Measurements from ENCODE around the gene CRYBA4. TPM values are rescaled to one million over a fixed set of nuclear protein-coding genes. Genes with fewer than 3 reads are reported as not detected.

CRYBA4 gene
- total RNA-seq, 3 donors from 2014 or later, result not detected

- H3K4me1 ChIP-seq, result peaks cover 0 to 3% of the 10 kb centered on the region in 2 donors
- no peaks in the 10 kb centered on the region for H3K27me3 ChIP-seq
- TF ChIP-seq POLR2A (IDR thresholded peaks at IDR 0.05) (no peak), POLR2AphosphoS5 (IDR thresholded peaks at IDR 0.05) (no peak), CTCF (IDR thresholded peaks at IDR 0.05) (no peak)
- no peaks in the 10 kb centered on the region for H3K9me3 ChIP-seq
- H3K4me3 ChIP-seq, result peak overlapping the region; percentile 76 to 88 (median 81)
- intact Hi-C loops (cut with DNase I; ENCODE audit: low total_unique reads), result no loop called here
- H3K36me3 ChIP-seq, result no peaks in the 10 kb centered on the region
- no peak for DNase-seq (ENCODE audit: low spot score in 2 of 2)
- H3K27ac ChIP-seq, result peak overlapping the region; percentile 72 to 78
These were observed 32.9 kb upstream of the CRYBA4 start for GRCh38 chr22:26588729-26589366.

GRCh38 chr22:26589367-26589844 is 32.4 kb upstream of the CRYBA4 start:
- peak overlapping the region; percentile 76 to 88 (median 81) for H3K4me3 ChIP-seq
- no peak for DNase-seq (ENCODE audit: low spot score in 2 of 2)
- H3K4me1 ChIP-seq, result peaks cover 0 to 3% of the 10 kb centered on the region in 2 donors
- intact Hi-C loops (cut with DNase I; ENCODE audit: low total_unique reads), result no loop called here
- no peaks in the 10 kb centered on the region for H3K9me3 ChIP-seq
- H3K27ac ChIP-seq, result peak overlapping the region; percentile 72 to 78
- H3K36me3 ChIP-seq, result no peaks in the 10 kb centered on the region
- TF ChIP-seq CTCF (IDR thresholded peaks at IDR 0.05) (no peak), POLR2A (IDR thresholded peaks at IDR 0.05) (no peak), POLR2AphosphoS5 (IDR thresholded peaks at IDR 0.05) (no peak)
- no peaks in the 10 kb centered on the region for H3K27me3 ChIP-seq

- Histone ChIP-seq H3K27ac (peak within 1 kb of the TSS; percentile 72 to 78), H3K4me1 (peaks cover 0 to 3% of the 10 kb centered on the region in 2 donors), H3K4me3 (peak within 1 kb of the TSS; percentile 76 to 88 (median 81)), H3K36me3 (no peaks in the 10 kb centered on the region), H3K27me3 (no peaks in the 10 kb centered on the region), H3K9me3 (no peaks in the 10 kb centered on the region)
- TF ChIP-seq CTCF (IDR thresholded peaks at IDR 0.05) (no peak), POLR2A (IDR thresholded peaks at IDR 0.05) (peak; percentile 11), POLR2AphosphoS5 (IDR thresholded peaks at IDR 0.05) (peak; percentile 36 to 52 (median 46))
- peak; percentile 65 to 75 for DNase-seq (ENCODE audit: low spot score in 2 of 2)
- intact Hi-C loops (cut with DNase I; ENCODE audit: low total_unique reads), result no loop called here
These were observed 31.7 kb upstream of the CRYBA4 start, which contains the start of gene TPST2 for GRCh38 chr22:26589845-26590736. Gene TPST2 (minus strand): TSS chr22:26590132. CDS start chr22:26541630, 48,502 bp downstream.

GRCh38 chr22:26592421-26592891 is 29.3 kb upstream of the CRYBA4 start:
- no peak for TF ChIP-seq POLR2A (IDR thresholded peaks at IDR 0.05)
- TF ChIP-seq POLR2AphosphoS5 (IDR thresholded peaks at IDR 0.05), result no peak
- TF ChIP-seq CTCF (IDR thresholded peaks at IDR 0.05), result no peak
- DNase-seq (ENCODE audit: low spot score in 2 of 2), result no peak
- Histone ChIP-seq H3K4me3 (no peak overlapping the region), H3K36me3 (no peaks in the 10 kb centered on the region), H3K27me3 (no peaks in the 10 kb centered on the region), H3K27ac (no peak overlapping the region), H3K4me1 (peaks cover 0 to 3% of the 10 kb centered on the region in 2 donors), H3K9me3 (no peaks in the 10 kb centered on the region)
- intact Hi-C loops (cut with DNase I; ENCODE audit: low total_unique reads), result no loop called here
